OCI-LY7 (cell line): ENCODE results near the gene ELK3. TPM values are rescaled to one million over a fixed set of nuclear protein-coding genes. Genes with fewer than 3 reads are reported as not detected.

Source experiments
- BruUV-seq: library from RNA; stranded (reverse); fragments of 400-500 nt; replicated peaks from 2 replicates; lab custom pipeline; 2021; lab: Mats Ljungman, UMichigan
- CTCF ChIA-PET: fragments of 300-600 bp; sonication (Branson Sonifier 250); formaldehyde crosslinking; loops from one replicate; lab custom pipeline; 2022; ENCODE audit warnings: antibody characterized with exemption; ENCODE audit not compliant: unreplicated experiment; lab: Charles Lee
- POLR2A ChIA-PET: fragments of 300-600 bp; sonication (Branson Sonifier 250); formaldehyde crosslinking; loops from one replicate; lab custom pipeline; 2022; ENCODE audit warnings: antibody characterized with exemption; lab: Charles Lee
- DNase-seq: peaks from one replicate; pipeline ENCODE4 v3.0.0-alpha.2; 2015; ENCODE audit warnings: low spot score
- H2AFZ ChIP-seq: fragments of 200-600 bp; sonication (generic), shearing (Covaris generic); 2 replicates; pipeline ENCODE4 v1.6.1; 2014; ENCODE audit warnings: mild to moderate bottlenecking, antibody characterized with exemption, low read length, moderate library complexity
- H3K27ac ChIP-seq: fragments of 200-600 bp; sonication (generic); 2 replicates; pipeline ENCODE4 v1.5.1; 2014; ENCODE audit warnings: mixed run types, low read depth, mild to moderate bottlenecking, moderate library complexity, low read length, inconsistent platforms; ENCODE audit not compliant: poor library complexity, severe bottlenecking
- H3K36me3 ChIP-seq: fragments of 200-600 bp; sonication (generic); 2 replicates; pipeline ENCODE4 v1.6.1; 2014; ENCODE audit warnings: mild to moderate bottlenecking, antibody characterized with exemption, low read length, moderate library complexity, mixed read lengths; ENCODE audit not compliant: insufficient read depth
- H3K4me1 ChIP-seq: fragments of 200-600 bp; sonication (generic); 2 replicates; pipeline ENCODE4 v1.5.1; 2014; ENCODE audit warnings: mild to moderate bottlenecking, low read length; ENCODE audit not compliant: insufficient read depth, poor library complexity, severe bottlenecking
- H3K4me2 ChIP-seq: fragments of 200-600 bp; sonication (generic); 2 replicates; pipeline ENCODE4 v1.6.1; 2014; ENCODE audit warnings: mild to moderate bottlenecking, low read length
- H3K4me3 ChIP-seq: fragments of 200-600 bp; sonication (generic); 2 replicates; pipeline ENCODE4 v1.5.1; 2014; ENCODE audit warnings: mild to moderate bottlenecking, low read depth, low read length; ENCODE audit not compliant: poor library complexity, severe bottlenecking
- H3K79me2 ChIP-seq: fragments of 200-600 bp; sonication (generic); 2 replicates; pipeline ENCODE4 v1.6.1; 2016; ENCODE audit warnings: low read depth, mild to moderate bottlenecking, low read length, moderate library complexity, mixed read lengths; ENCODE audit not compliant: insufficient read depth
- H3K9me2 ChIP-seq: fragments of 200-600 bp; sonication (generic); 2 replicates; pipeline ENCODE4 v1.6.1; 2016; ENCODE audit warnings: mild to moderate bottlenecking, low read length, mixed read lengths; ENCODE audit not compliant: insufficient read depth
- H3K9me3 ChIP-seq: fragments of 200-600 bp; sonication (generic); 2 replicates; pipeline ENCODE4 v1.6.1; 2014; ENCODE audit warnings: mild to moderate bottlenecking, mixed run types, low read length, mixed read lengths
- H4K20me1 ChIP-seq: fragments of 200-600 bp; sonication (generic); 2 replicates; pipeline ENCODE4 v1.6.1; 2014; ENCODE audit warnings: mild to moderate bottlenecking, antibody characterized with exemption, low read length, moderate library complexity, mixed read lengths; ENCODE audit not compliant: insufficient read depth
- CTCF ChIP-seq: fragments of 200-600 bp; sonication (generic); conservative IDR thresholded peaks from 2 replicates; pipeline ENCODE4 v1.5.1; 2014; ENCODE audit warnings: mild to moderate bottlenecking, antibody characterized with exemption, low read length, moderate library complexity, mixed read lengths
- EZH2phosphoT487 ChIP-seq: fragments of 200-600 bp; sonication (generic); IDR thresholded peaks from 2 replicates; pipeline ENCODE4 v1.6.1; 2018; ENCODE audit warnings: low read depth, borderline replicate concordance, mild to moderate bottlenecking, mixed run types, antibody characterized with exemption, low read length, moderate library complexity, mixed read lengths
- intact Hi-C: fragments of 100-400 bp; cut with micrococcal nuclease; formaldehyde crosslinking; loops from one replicate; pipeline ENCODE4 v1.10.0; 2022; ENCODE audit not compliant: unreplicated experiment
- total RNA-seq, 2 experiments: library from RNA; depleted of rRNA in 1 of 2; stranded (reverse); fragments of >200 nt in 1 of 2; shearing (Covaris generic) in 1 of 2; gene quantifications; 2 replicates each; pipeline ENCODE4 v1.2.3, GENCODE V29; 2014 to 2022

ELK3 gene
- total RNA-seq, 2 experiments from 2014 or later, result 1.9 to 4.2 TPM

- Histone ChIP-seq H3K9me3 (no peaks in the 10 kb centered on the region), H3K4me1 (no peaks in the 10 kb centered on the region), H3K4me3 (no peak overlapping the region), H3K4me2 (no peak overlapping the region), H2AFZ (no peak overlapping the region), H3K9me2 (no peaks in the 10 kb centered on the region), H4K20me1 (no peaks in the 10 kb centered on the region), H3K27ac (no peak overlapping the region), H3K79me2 (no peaks in the 10 kb centered on the region), H3K36me3 (no peaks in the 10 kb centered on the region)
- CTCF ChIA-PET, result no interaction called here
- POLR2A ChIA-PET, result no interaction called here
- intact Hi-C loops, result no loop called here
- no peak for DNase-seq
- TF ChIP-seq CTCF (no peak), EZH2phosphoT487 (no peak)
- BruUV-seq, result no TSS peak
Measured at GRCh38 chr12:96249196-96250118, 55.3 kb downstream of the ELK3 start.

GRCh38 chr12:96250119-96250685, 56.0 kb downstream of the ELK3 start:
- ChIA-PET CTCF (no interaction called here), POLR2A (no interaction called here)
- no TSS peak for BruUV-seq
- no peak for DNase-seq
- H3K4me3 ChIP-seq, result no peak overlapping the region
- no peaks in the 10 kb centered on the region for H4K20me1 ChIP-seq
- no peaks in the 10 kb centered on the region for H3K4me1 ChIP-seq
- no peak overlapping the region for H3K4me2 ChIP-seq
- no peak for TF ChIP-seq EZH2phosphoT487
- TF ChIP-seq CTCF, result no peak
- H2AFZ ChIP-seq, result no peak overlapping the region
- no peaks in the 10 kb centered on the region for H3K9me3 ChIP-seq
- no peaks in the 10 kb centered on the region for H3K9me2 ChIP-seq
- no peaks in the 10 kb centered on the region for H3K79me2 ChIP-seq
- no peaks in the 10 kb centered on the region for H3K36me3 ChIP-seq
- intact Hi-C loops, result no loop called here
- H3K27ac ChIP-seq, result no peak overlapping the region

- Histone ChIP-seq H3K79me2 (no peaks in the 10 kb centered on the region), H3K4me3 (no peak overlapping the region), H3K9me2 (no peaks in the 10 kb centered on the region), H3K9me3 (no peaks in the 10 kb centered on the region), H3K27ac (no peak overlapping the region), H4K20me1 (no peaks in the 10 kb centered on the region), H3K36me3 (peaks cover 6% of the 10 kb centered on the region; the same call in 1 of the 2 replicates), H3K4me1 (no peaks in the 10 kb centered on the region), H2AFZ (no peak overlapping the region), H3K4me2 (no peak overlapping the region)
- BruUV-seq, result no TSS peak
- TF ChIP-seq EZH2phosphoT487 (no peak), CTCF (no peak)
- DNase-seq, result no peak
- intact Hi-C loops, result no loop called here
- CTCF ChIA-PET, result no interaction called here
- POLR2A ChIA-PET, result no interaction called here
Measured at GRCh38 chr12:96255077-96255476, 60.9 kb downstream of the ELK3 start.
